ENCODE results near the gene MAD2L1BP. TPM values are rescaled to one million over a fixed set of nuclear protein-coding genes. Genes with fewer than 3 reads are reported as not detected.

The MAD2L1BP gene
- total RNA-seq, 2 donors from 2014 or later: 11.3 to 24.8 TPM

DNA sequence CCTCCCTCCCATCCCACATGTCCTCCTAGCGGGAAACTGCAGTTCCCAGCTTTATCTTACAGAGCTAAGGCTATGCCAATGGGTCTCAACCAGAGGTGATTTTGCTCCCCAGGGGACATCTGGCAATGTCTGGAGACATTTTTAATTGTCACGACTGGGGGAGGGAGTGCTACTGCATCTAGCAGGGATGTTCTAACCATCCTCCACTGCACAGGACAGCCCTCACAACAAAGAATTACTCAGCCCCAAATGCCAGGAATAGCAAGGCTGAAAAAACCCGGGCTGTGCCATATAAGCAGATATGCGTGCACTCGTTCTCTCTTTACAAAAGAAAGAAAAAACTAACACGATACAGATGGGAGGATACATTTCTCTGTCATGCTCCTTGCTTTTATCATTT is 43.4 kb downstream of the MAD2L1BP start:
- TF ChIP-seq, protein P1, sequence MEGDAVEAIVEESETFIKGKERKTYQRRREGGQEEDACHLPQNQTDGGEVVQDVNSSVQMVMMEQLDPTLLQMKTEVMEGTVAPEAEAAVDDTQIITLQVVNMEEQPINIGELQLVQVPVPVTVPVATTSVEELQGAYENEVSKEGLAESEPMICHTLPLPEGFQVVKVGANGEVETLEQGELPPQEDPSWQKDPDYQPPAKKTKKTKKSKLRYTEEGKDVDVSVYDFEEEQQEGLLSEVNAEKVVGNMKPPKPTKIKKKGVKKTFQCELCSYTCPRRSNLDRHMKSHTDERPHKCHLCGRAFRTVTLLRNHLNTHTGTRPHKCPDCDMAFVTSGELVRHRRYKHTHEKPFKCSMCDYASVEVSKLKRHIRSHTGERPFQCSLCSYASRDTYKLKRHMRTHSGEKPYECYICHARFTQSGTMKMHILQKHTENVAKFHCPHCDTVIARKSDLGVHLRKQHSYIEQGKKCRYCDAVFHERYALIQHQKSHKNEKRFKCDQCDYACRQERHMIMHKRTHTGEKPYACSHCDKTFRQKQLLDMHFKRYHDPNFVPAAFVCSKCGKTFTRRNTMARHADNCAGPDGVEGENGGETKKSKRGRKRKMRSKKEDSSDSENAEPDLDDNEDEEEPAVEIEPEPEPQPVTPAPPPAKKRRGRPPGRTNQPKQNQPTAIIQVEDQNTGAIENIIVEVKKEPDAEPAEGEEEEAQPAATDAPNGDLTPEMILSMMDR (IDR thresholded peaks at IDR 0.05): no peak
- Histone ChIP-seq H3K9me3 (no peaks in the 10 kb centered on the region), H3K4me3 (no peak overlapping the region), H3K4me1 (ENCODE audit: control insufficient read depth in 1 of 2, low read depth in 2 of 2) (peaks cover 0 to under 1% of the 10 kb centered on the region in 2 donors), H3K36me3 (peaks cover 38% of the 10 kb centered on the region), H3K27ac (no peak overlapping the region), H3K27me3 (replicated peaks; ENCODE audit: insufficient read depth) (no peaks in the 10 kb centered on the region)
- DNase-seq (ENCODE audit: low spot score): no peak
- no peak for ATAC-seq (ENCODE audit: insufficient number of reproducible peaks, low FRiP score, low read depth)

DNA sequence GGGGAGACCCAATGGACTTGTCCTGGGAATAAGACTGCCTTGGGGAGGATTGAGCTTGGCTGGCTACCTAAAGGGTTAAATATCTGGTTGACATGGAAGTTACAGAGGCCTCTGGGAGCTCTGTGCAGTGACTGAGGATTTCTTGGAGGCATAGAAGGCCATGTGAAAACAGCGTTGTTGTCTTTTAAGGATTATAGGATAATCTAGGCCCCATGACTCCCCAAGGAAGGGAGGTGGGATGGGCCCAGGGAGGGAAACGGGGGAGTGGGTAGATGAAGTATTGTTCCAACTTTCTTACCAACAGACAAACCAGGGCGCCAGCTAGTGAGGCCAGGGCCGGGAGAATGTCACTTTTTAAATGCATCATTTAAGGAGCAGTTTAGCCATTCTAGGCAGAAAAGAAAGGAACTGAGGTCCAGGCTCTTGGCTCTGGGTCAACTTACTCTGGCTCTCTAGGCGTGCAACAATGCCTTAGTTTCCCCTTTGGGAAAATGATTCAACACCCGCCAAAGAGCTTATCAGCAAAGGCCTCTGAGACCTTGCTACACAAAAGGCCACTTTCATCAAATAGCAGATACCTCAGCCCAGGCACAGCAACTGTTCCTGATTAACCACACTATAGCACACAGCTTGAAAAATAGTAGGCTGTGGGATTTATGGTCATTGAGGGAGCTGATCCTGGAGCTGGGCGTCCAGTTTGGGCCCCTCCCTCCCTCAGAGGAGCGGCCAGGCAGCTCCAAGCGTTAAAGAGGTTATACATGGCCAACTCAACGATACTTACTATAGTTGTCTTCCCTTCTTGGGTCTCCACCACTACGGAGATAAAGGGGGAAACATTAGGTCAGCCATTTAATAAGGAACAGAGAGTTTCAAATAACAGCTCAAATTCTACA is 44.9 kb downstream of the MAD2L1BP start:
- Histone ChIP-seq H3K27ac (no peak overlapping the region), H3K9me3 (no peaks in the 10 kb centered on the region), H3K27me3 (replicated peaks; ENCODE audit: insufficient read depth) (no peaks in the 10 kb centered on the region), H3K36me3 (peaks cover 24% of the 10 kb centered on the region), H3K4me3 (no peak overlapping the region), H3K4me1 (ENCODE audit: control insufficient read depth in 1 of 2, low read depth in 2 of 2) (no peaks in the 10 kb centered on the region)
- no peak for DNase-seq (ENCODE audit: low spot score)
- ATAC-seq (ENCODE audit: insufficient number of reproducible peaks, low FRiP score, low read depth): no peak
- TF ChIP-seq, protein P1 (IDR thresholded peaks at IDR 0.05): no peak

DNA sequence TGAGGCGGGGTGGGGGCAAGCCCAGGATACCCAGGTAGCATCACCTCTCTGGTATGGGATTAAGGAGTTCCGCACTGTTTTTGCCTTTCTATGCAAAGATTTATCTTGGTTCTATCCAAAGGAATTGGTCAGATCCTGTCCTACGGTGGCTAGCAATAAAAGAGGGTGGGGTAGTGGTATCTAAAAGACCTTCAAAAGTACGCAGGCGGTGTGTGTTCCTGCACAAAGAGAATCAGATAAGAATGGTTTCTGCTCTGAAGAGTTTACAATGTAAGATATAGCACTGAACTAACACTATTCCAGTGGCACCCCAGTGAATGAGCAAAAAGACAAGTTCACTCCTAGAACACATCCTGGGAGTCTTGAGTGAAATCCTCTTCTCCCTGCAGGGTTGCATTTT is 45.7 kb downstream of the MAD2L1BP start:
- no peak for ATAC-seq (ENCODE audit: insufficient number of reproducible peaks, low FRiP score, low read depth)
- Histone ChIP-seq H3K9me3 (no peaks in the 10 kb centered on the region), H3K27ac (no peak overlapping the region), H3K27me3 (replicated peaks; ENCODE audit: insufficient read depth) (no peaks in the 10 kb centered on the region), H3K4me1 (ENCODE audit: control insufficient read depth in 1 of 2, low read depth in 2 of 2) (peaks cover 0 to under 1% of the 10 kb centered on the region in 2 donors), H3K4me3 (no peak overlapping the region), H3K36me3 (peaks cover 24% of the 10 kb centered on the region)
- no peak for DNase-seq (ENCODE audit: low spot score)
- TF ChIP-seq, protein P1 (IDR thresholded peaks at IDR 0.05): no peak

DNA sequence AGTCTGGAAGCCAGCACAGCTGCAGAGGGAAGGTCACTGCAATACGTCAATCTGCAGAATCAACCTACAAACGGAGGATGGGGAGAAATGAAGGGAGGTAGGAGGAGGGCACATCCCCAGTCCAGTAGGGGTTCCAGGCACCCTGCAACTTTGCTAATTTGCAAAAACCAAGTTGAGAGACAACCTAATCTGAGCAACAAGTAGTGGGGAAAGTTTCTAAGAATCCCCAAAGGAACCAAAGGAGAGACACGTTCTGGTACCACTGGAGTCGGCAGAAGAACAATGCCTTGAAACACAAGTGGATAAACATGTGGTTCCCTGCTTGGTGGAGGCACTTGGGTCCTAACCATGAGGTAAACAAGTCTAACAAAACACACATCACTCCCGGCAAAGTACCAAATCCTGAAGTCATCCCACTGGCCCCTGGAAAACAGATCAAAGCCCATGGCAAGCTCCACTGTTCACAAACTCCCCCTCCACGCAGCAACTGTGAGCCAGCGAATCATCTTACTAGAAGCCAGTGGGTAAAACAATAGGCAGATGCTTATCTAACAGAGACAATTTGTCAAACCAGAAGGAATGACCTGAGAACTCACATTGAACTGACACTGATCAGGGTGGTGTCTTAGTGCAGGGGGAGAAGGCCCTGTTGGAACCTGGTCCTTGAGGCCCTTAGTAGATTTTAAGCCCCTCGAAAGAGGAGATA is 47.2 kb downstream of the MAD2L1BP start:
- no peaks in the 10 kb centered on the region for H3K27me3 ChIP-seq (replicated peaks; ENCODE audit: insufficient read depth)
- no peak for ATAC-seq (ENCODE audit: insufficient number of reproducible peaks, low FRiP score, low read depth)
- H3K4me3 ChIP-seq: no peak overlapping the region
- no peak for DNase-seq (ENCODE audit: low spot score)
- H3K36me3 ChIP-seq: peaks cover 13% of the 10 kb centered on the region
- H3K9me3 ChIP-seq: no peaks in the 10 kb centered on the region
- H3K4me1 ChIP-seq (ENCODE audit: control insufficient read depth in 1 of 2, low read depth in 2 of 2): peaks cover 6 to 10% of the 10 kb centered on the region in 2 donors
- H3K27ac ChIP-seq: no peak overlapping the region
- TF ChIP-seq, protein P1 (IDR thresholded peaks at IDR 0.05): no peak

All from thoracic aorta (tissue), 2 donors.